ENCODE measurements around the gene KDM2A. TPM values are rescaled to one million over a fixed set of nuclear protein-coding genes. Genes with fewer than 3 reads are reported as not detected.
A peak's percentile ranks its signal among the peaks of the same experiment; 100 is the strongest.

Gene KDM2A
- total RNA-seq, 4 donors from 2014 or later = 64.5 to 84.0 (median 70.3) TPM

DNA sequence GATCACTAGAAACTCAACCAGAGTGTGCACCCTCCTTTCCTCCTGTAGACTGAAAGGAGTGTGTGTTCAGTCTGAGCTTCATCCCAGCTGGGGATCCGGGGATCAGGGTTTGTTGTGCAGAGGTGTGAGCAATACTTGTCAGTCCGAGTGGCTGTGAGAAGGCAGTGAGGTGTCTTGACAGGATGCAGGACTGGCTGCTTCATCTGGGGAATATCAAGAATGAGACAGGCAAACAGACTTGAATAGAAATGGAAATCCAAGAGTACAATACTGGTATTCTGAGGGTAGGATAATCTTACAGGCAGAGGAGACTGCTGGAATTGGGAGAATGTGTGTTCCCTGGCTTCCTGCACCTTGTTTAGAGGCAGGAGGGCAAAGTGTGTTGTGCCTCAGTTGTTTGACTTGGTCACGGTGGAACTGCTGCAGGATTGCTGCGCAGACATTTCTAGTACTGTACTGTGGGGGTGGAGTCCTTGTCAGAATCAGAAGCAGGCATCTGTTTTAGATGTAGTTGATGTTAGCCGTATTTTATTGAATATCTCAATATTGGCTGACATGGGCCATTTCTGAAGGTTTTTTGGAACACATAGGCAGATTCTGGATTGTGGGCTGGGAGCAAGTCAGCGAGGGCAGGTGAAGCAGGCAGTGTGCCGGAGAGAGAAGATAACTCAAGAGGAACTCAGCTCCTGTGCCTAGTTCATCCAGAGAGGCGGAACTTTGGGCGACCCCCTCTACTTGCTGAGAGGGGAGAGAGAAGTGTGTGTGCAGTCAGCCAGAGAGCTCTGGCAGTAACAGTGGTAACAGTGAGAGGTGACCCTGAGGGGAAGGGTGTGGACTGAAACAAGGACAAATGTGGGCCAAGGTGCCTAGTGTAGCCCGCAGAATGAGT lies 120.1 kb downstream of the KDM2A start:
- peak in 1 of 2 donors; percentile 64 for DNase-seq (ENCODE audit: low spot score in 2 of 2)
- H3K4me3 ChIP-seq (ENCODE audit: low read depth, poor library complexity, severe bottlenecking) = no peak overlapping the region
- intact Hi-C loops (cut with DNase I; ENCODE audit: low total_unique reads) = no loop called here
- 5 to 11% methylated on average over 10 of the region's 10 CpGs for WGBS, 2 donors
- TF ChIP-seq CTCF (IDR thresholded peaks at IDR 0.05) = no peak
- TF ChIP-seq POLR2A (IDR thresholded peaks at IDR 0.05) = no peak

- intact Hi-C loops (cut with DNase I; ENCODE audit: low total_unique reads) = no loop called here
- H3K4me3 ChIP-seq (ENCODE audit: low read depth, poor library complexity, severe bottlenecking) = peak overlapping the region; percentile 61
- TF ChIP-seq CTCF (IDR thresholded peaks at IDR 0.05) = no peak
- peak in 1 of 2 donors; percentile 60 for TF ChIP-seq POLR2A (IDR thresholded peaks at IDR 0.05)
- 1% methylated on average over 29 to 31 of the region's 31 CpGs for WGBS, 2 donors
- DNase-seq (ENCODE audit: low spot score in 2 of 2) = peak; percentile 97 to 99
Observed at GRCh38 chr11:67239783-67240575, 120.9 kb downstream of the KDM2A start.

GRCh38 chr11:67240576-67241389 lies 121.7 kb downstream of the KDM2A start:
- DNase-seq (ENCODE audit: low spot score in 2 of 2) = peak; percentile 62 to 90
- intact Hi-C loops (cut with DNase I; ENCODE audit: low total_unique reads) = no loop called here
- 0 to 1% methylated on average over 16 of the region's 16 CpGs for WGBS, 2 donors
- peak overlapping the region; percentile 61 for H3K4me3 ChIP-seq (ENCODE audit: low read depth, poor library complexity, severe bottlenecking)
- TF ChIP-seq POLR2A (IDR thresholded peaks at IDR 0.05) = no peak
- no peak for TF ChIP-seq CTCF (IDR thresholded peaks at IDR 0.05)

DNA sequence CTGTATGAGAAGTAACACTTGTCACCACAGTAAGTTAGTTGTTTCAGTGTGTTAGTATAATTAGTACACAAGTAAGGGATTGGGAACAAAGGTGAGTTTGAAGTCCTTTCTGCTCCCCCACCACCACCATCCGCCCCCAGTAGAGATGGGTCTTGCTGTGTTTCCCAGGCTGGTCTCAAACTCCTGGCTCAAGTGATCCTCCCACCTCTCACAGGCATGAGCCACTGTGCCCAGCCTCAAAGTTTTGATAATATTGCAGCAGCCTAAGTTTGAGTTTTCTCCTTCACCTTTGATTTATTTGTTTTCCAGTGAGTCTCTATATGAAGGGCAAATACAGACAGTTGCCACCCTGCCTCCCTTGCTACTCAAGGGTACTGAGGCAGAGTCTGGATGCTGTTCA lies 123.5 kb downstream of the KDM2A start:
- H3K4me3 ChIP-seq (ENCODE audit: low read depth, poor library complexity, severe bottlenecking) = no peak overlapping the region
- DNase-seq (ENCODE audit: low spot score in 2 of 2) = peak in 1 of 2 donors; percentile 61
- WGBS, 2 donors = 53 to 73% methylated on average over 1 of the region's 1 CpG
- no peak for TF ChIP-seq CTCF (IDR thresholded peaks at IDR 0.05)
- intact Hi-C loops (cut with DNase I; ENCODE audit: low total_unique reads) = no loop called here

GRCh38 chr11:67243051-67243450 lies 124.0 kb downstream of the KDM2A start:
- whole genome bisulfite sequencing, 2 donors = 79 to 92% methylated on average over 2 of the region's 2 CpGs
- no peak overlapping the region for H3K4me3 ChIP-seq (ENCODE audit: low read depth, poor library complexity, severe bottlenecking)
- DNase-seq (ENCODE audit: low spot score in 2 of 2) = no peak
- intact Hi-C loops (cut with DNase I; ENCODE audit: low total_unique reads) = no loop called here
- no peak for TF ChIP-seq POLR2A (IDR thresholded peaks at IDR 0.05)
- no peak for TF ChIP-seq CTCF (IDR thresholded peaks at IDR 0.05)

Data from lower leg skin (tissue), 4 donors.